Measurements from ENCODE around the gene MCF2L2.
A peak's percentile ranks its signal among the peaks of the same experiment; 100 is the strongest.

The MCF2L2 gene

GRCh38 chr3:183387797-183388196 is 40.6 kb downstream of the MCF2L2 start:
- Histone ChIP-seq H3K27me3 (no peaks in the 10 kb centered on the region), H3K9me3 (no peaks in the 10 kb centered on the region), H3K36me3 (no peaks in the 10 kb centered on the region), H3K4me1 (peaks cover 29% of the 10 kb centered on the region), H3K4me3 (ENCODE audit: low read depth, low read length) (no peak overlapping the region)
- no peak for TF ChIP-seq CTCF (IDR thresholded peaks at IDR 0.05; ENCODE audit: low read depth, low read length)
- DNase-seq, result no peak

GRCh38 chr3:183386651-183387050 is 41.8 kb downstream of the MCF2L2 start:
- Histone ChIP-seq H3K27me3 (no peaks in the 10 kb centered on the region), H3K4me1 (peaks cover 18% of the 10 kb centered on the region), H3K4me3 (ENCODE audit: low read depth, low read length) (no peak overlapping the region), H3K36me3 (no peaks in the 10 kb centered on the region), H3K9me3 (no peaks in the 10 kb centered on the region)
- DNase-seq, result peak; percentile 28
- no peak for TF ChIP-seq CTCF (IDR thresholded peaks at IDR 0.05; ENCODE audit: low read depth, low read length)

- Histone ChIP-seq H3K4me1 (peaks cover 18% of the 10 kb centered on the region), H3K9me3 (no peaks in the 10 kb centered on the region), H3K36me3 (no peaks in the 10 kb centered on the region), H3K27me3 (no peaks in the 10 kb centered on the region), H3K4me3 (ENCODE audit: low read depth, low read length) (no peak overlapping the region)
- peak; percentile 86 for TF ChIP-seq CTCF (IDR thresholded peaks at IDR 0.05; ENCODE audit: low read depth, low read length)
- DNase-seq, result peak; percentile 62
Measured at GRCh38 chr3:183385698-183386613, 42.5 kb downstream of the MCF2L2 start.

GRCh38 chr3:183381673-183382072 is 46.7 kb downstream of the MCF2L2 start:
- Histone ChIP-seq H3K4me3 (ENCODE audit: low read depth, low read length) (no peak overlapping the region), H3K27me3 (no peaks in the 10 kb centered on the region), H3K9me3 (no peaks in the 10 kb centered on the region), H3K36me3 (no peaks in the 10 kb centered on the region), H3K4me1 (peaks cover 4% of the 10 kb centered on the region; the same call in 1 of the 2 replicates)
- no peak for TF ChIP-seq CTCF (IDR thresholded peaks at IDR 0.05; ENCODE audit: low read depth, low read length)
- DNase-seq, result no peak

GRCh38 chr3:183381179-183381578 is 47.2 kb downstream of the MCF2L2 start:
- TF ChIP-seq CTCF (IDR thresholded peaks at IDR 0.05; ENCODE audit: low read depth, low read length), result no peak
- H3K27me3 ChIP-seq, result no peaks in the 10 kb centered on the region
- DNase-seq, result no peak
- no peak overlapping the region for H3K4me3 ChIP-seq (ENCODE audit: low read depth, low read length)
- H3K4me1 ChIP-seq, result peaks cover under 1% of the 10 kb centered on the region; the same call in 1 of the 2 replicates
- H3K9me3 ChIP-seq, result no peaks in the 10 kb centered on the region
- no peaks in the 10 kb centered on the region for H3K36me3 ChIP-seq

- no peak for DNase-seq
- no peaks in the 10 kb centered on the region for H3K36me3 ChIP-seq
- no peaks in the 10 kb centered on the region for H3K4me1 ChIP-seq
- no peak for TF ChIP-seq CTCF (IDR thresholded peaks at IDR 0.05; ENCODE audit: low read depth, low read length)
- H3K27me3 ChIP-seq, result no peaks in the 10 kb centered on the region
- H3K9me3 ChIP-seq, result no peaks in the 10 kb centered on the region
- H3K4me3 ChIP-seq (ENCODE audit: low read depth, low read length), result no peak overlapping the region
Measured at GRCh38 chr3:183378951-183379350, 49.5 kb downstream of the MCF2L2 start.

Measured in BE2C (cell line).